Activated naive CD8-positive, alpha-beta T cell treated with anti-CD3 and anti-CD28 coated beads, Interleukin-2, amount 50 U/mL, for 24 hours (primary cell): ENCODE data around the gene SCYL1.
A peak's percentile ranks its signal among the peaks of the same experiment; 100 is the strongest.

Experiments used
- ATAC-seq: fragments of 150-1000 bp; cut with Tn5 transposase; one replicate; pipeline ENCODE4 v1.10.0; 2021
- DNase-seq: peaks from one replicate; pipeline ENCODE4 v3.0.0; 2021
- H3K27ac Mint-ChIP-seq: one replicate; pipeline ENCODE4 v1.8.0; 2021; ENCODE audit warnings: mild to moderate bottlenecking, mixed read lengths
- H3K27me3 Mint-ChIP-seq: one replicate; pipeline ENCODE4 v1.8.0; 2021; ENCODE audit warnings: mixed read lengths
- H3K36me3 Mint-ChIP-seq: one replicate; pipeline ENCODE4 v1.8.0; 2021; ENCODE audit warnings: low read depth, mixed read lengths
- H3K4me1 Mint-ChIP-seq: one replicate; pipeline ENCODE4 v1.8.0; 2021; ENCODE audit warnings: mixed read lengths
- H3K4me3 Mint-ChIP-seq: one replicate; pipeline ENCODE4 v1.8.0; 2021; ENCODE audit warnings: mild to moderate bottlenecking, moderate library complexity, mixed read lengths
- H3K9me3 Mint-ChIP-seq: one replicate; pipeline ENCODE4 v1.8.0; 2021; ENCODE audit warnings: mixed read lengths

Gene SCYL1

DNA sequence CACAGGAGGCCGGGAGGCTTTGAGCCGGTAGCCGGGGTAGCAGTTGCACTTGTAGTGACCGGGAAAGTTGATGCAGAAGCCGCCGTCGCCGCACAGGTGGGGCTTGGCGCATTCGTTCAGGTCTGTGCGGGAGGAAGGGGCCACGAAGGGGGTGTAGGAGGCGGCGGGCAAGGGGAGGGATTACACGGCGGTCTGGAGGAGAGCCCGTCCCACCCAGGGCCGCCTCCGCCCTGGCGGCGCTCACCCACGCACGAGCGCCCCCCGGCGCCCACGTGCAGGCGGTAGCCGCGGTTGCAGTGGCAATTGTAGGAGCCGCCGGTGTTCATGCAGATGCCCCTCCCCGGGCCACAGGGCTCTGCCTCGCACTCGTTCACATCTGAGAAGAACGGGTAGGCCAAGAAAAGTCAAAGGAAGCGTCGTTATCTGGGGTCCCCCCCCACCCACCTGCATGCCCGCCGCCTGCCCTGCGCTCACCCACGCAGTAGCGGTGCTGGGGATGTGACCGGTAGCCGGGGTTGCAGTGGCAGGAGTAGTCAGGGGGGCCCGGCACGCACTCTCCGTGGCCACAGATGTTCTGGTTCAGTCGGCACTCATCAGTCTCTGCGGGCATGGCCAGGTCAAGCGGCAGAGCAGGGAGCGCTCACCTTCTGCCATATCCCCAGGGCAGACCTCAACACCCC, 22.7 kb downstream of the SCYL1 start:
- peaks cover 6% of the 10 kb centered on the region for H3K36me3 Mint-ChIP-seq
- H3K4me1 Mint-ChIP-seq, result peaks cover 49% of the 10 kb centered on the region
- no peak overlapping the region for H3K27ac Mint-ChIP-seq
- ATAC-seq (no peak), DNase-seq (no peak)
- H3K27me3 Mint-ChIP-seq, result no peaks in the 10 kb centered on the region
- no peaks in the 10 kb centered on the region for H3K9me3 Mint-ChIP-seq
- H3K4me3 Mint-ChIP-seq, result no peak overlapping the region

DNA sequence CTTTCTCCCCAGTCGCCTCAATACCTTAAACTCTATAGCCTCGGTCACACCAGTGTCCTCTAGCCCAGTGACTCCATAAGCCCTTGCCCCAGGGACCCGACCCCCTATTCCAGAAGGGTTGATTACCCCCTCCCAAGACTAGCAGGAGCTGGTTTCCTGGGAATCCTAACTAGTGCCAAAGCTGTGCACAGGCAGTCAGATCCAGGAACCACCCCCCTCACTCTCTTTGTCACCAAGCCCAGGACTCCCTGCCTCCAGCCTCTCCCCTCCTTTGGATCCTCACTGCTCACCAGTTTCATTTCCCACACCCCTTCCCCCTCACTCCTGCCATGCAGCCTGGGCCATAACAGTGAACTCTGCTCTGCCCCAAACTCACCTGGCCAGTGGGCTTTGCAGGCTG, 23.5 kb downstream of the SCYL1 start:
- ATAC-seq, result no peak
- Mint-ChIP-seq H3K9me3 (no peaks in the 10 kb centered on the region), H3K27me3 (no peaks in the 10 kb centered on the region), H3K4me1 (peaks cover 56% of the 10 kb centered on the region), H3K4me3 (no peak overlapping the region), H3K27ac (peak overlapping the region; percentile 15), H3K36me3 (peaks cover 4% of the 10 kb centered on the region)
- no peak for DNase-seq

GRCh38 chr11:65549096-65549495, 24.2 kb downstream of the SCYL1 start:
- Mint-ChIP-seq H3K9me3 (no peaks in the 10 kb centered on the region), H3K27me3 (no peaks in the 10 kb centered on the region), H3K27ac (no peak overlapping the region), H3K4me3 (no peak overlapping the region), H3K4me1 (peaks cover 57% of the 10 kb centered on the region), H3K36me3 (peaks cover 4% of the 10 kb centered on the region)
- ATAC-seq, result no peak
- no peak for DNase-seq

DNA sequence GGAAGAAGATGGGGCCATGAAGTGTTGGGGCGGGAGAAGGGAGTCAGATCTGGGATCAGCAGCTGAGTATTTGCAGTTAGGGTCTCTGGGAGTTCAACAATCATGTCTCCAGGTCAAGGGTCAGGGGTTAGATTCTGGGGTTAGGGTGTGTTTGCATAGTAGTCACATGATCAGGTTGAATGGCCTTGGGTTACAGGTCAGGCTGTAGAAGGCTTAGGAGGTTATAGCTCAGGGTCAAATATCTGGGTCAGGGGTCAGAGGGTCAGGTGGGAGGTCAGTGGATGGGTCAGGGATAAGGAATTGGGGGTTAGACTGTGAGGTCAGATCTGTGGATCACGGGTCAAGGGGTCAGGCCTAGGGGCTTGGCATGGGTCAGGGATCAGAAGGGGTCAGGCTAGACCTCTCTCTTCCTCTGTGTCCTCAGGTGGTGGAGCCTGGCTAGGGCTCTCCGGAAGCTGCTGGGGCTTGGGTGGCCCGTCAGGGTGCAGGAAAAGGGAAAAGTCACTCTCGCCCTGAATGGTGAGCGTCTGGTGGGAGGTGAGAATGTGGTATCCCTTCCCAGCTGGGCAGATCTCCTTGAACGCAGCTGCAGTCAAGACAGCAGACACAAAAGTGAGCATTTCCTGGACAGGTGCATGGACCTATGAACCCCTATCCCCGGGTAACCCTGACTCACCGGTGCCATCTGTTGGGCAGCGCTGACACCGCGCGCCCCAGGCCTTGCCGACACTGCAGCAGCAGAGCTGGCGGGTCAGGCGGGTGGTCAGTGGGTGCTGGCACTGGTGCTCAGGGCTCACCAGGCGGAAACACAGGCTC, 26.9 kb downstream of the SCYL1 start:
- ATAC-seq (peak; percentile 48), DNase-seq (peak; percentile 73)
- peaks cover 4% of the 10 kb centered on the region for H3K36me3 Mint-ChIP-seq
- no peaks in the 10 kb centered on the region for H3K9me3 Mint-ChIP-seq
- H3K27ac Mint-ChIP-seq, result peak overlapping the region; percentile 13
- H3K4me1 Mint-ChIP-seq, result peaks cover 66% of the 10 kb centered on the region
- no peaks in the 10 kb centered on the region for H3K27me3 Mint-ChIP-seq
- H3K4me3 Mint-ChIP-seq, result no peak overlapping the region

GRCh38 chr11:65552388-65552951, 27.6 kb downstream of the SCYL1 start:
- Mint-ChIP-seq H3K4me3 (no peak overlapping the region), H3K27ac (peak overlapping the region; percentile 33), H3K9me3 (no peaks in the 10 kb centered on the region), H3K36me3 (peaks cover 4% of the 10 kb centered on the region), H3K27me3 (no peaks in the 10 kb centered on the region), H3K4me1 (peaks cover 66% of the 10 kb centered on the region)
- ATAC-seq (peak; percentile 1), DNase-seq (no peak)

GRCh38 chr11:65553301-65554001, 28.6 kb downstream of the SCYL1 start:
- H3K27ac Mint-ChIP-seq, result no peak overlapping the region
- ATAC-seq, result peak; percentile 25
- H3K27me3 Mint-ChIP-seq, result no peaks in the 10 kb centered on the region
- peaks cover 60% of the 10 kb centered on the region for H3K4me1 Mint-ChIP-seq
- no peak overlapping the region for H3K4me3 Mint-ChIP-seq
- DNase-seq, result peak; percentile 68
- H3K9me3 Mint-ChIP-seq, result no peaks in the 10 kb centered on the region
- H3K36me3 Mint-ChIP-seq, result peaks cover 4% of the 10 kb centered on the region

DNA sequence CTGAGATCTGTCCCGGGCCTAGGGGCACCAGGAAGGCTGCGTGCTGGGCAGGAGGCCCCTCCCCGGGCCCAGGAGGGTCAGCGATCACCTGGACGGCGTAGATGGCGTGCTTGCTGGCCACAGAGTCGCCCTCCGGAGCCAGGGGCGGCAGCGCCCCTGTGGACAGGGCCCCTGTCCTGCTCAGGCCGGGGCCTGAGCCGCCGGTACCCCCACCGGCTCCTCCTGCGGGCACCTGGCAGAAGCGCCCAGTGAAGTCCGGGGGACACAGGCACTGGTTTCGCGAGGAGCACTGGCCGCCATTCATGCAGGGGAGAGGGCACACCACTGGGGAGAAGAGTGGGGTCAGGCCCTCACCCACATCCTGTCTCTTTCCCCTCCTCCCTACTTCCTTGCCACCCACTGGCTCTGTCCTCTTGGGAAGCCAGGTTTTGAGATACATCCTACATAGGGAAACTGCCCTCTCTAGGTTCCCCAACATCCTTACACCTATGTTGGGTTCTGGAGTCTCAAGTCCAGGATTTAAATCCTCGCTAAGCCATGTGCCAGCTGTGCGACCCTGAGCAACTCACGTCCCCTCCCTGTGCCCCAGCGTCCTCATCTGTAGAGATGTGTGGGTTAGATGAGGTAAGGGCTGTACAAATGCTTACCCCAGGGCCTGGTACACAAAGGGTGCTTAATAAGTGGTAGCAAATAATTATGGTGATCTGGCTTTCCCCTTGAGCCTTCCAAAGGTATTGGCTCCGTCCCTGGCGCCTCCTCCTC, 29.4 kb downstream of the SCYL1 start:
- no peak for ATAC-seq
- no peaks in the 10 kb centered on the region for H3K9me3 Mint-ChIP-seq
- H3K27me3 Mint-ChIP-seq, result no peaks in the 10 kb centered on the region
- peak overlapping the region; percentile 59 for H3K27ac Mint-ChIP-seq
- no peak for DNase-seq
- H3K4me3 Mint-ChIP-seq, result peak overlapping the region; percentile 53
- H3K4me1 Mint-ChIP-seq, result peaks cover 59% of the 10 kb centered on the region
- H3K36me3 Mint-ChIP-seq, result peaks cover 4% of the 10 kb centered on the region

DNA sequence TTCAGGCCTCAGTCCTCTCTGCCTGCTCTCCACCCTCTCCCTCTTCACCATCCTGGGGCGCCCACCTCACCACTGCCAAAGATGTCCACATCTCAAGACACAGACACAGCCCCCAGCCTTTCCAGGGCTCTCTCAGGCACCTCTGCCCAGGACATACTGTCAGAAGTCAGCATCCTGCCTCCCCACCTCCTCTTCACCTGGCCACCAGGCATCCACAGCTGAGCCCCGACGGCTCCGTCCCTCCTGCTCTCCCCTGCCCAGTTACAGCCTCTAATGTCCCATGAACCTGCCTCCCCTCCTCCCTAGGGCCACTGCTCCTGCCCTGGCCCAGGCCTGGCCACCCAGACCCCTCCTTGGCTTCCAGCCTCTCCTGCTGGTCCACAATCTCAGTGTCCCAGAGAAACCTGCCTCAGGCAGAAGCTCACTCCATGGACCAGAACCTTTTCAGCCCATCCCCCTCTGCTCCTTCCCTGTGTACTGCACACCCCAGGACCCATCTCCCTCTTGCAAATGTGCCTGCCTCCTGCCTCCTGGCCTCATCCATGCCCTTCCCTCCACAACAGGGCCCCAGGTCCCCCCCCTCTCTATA, 30.1 kb downstream of the SCYL1 start:
- Mint-ChIP-seq H3K27ac (peak overlapping the region; percentile 59), H3K27me3 (no peaks in the 10 kb centered on the region), H3K4me1 (peaks cover 65% of the 10 kb centered on the region), H3K9me3 (no peaks in the 10 kb centered on the region), H3K4me3 (peak overlapping the region; percentile 9), H3K36me3 (peaks cover under 1% of the 10 kb centered on the region)
- DNase-seq (no peak), ATAC-seq (no peak)

GRCh38 chr11:65555693-65556231, 30.9 kb downstream of the SCYL1 start:
- H3K9me3 Mint-ChIP-seq, result no peaks in the 10 kb centered on the region
- DNase-seq, result no peak
- ATAC-seq, result peak; percentile 9
- H3K27ac Mint-ChIP-seq, result peak overlapping the region; percentile 59
- H3K36me3 Mint-ChIP-seq, result no peaks in the 10 kb centered on the region
- no peaks in the 10 kb centered on the region for H3K27me3 Mint-ChIP-seq
- H3K4me1 Mint-ChIP-seq, result peaks cover 73% of the 10 kb centered on the region
- peak overlapping the region; percentile 78 for H3K4me3 Mint-ChIP-seq

GRCh38 chr11:65556470-65557279, 31.8 kb downstream of the SCYL1 start:
- DNase-seq, result no peak
- Mint-ChIP-seq H3K9me3 (no peaks in the 10 kb centered on the region), H3K36me3 (no peaks in the 10 kb centered on the region), H3K4me1 (peaks cover 70% of the 10 kb centered on the region), H3K27ac (peak overlapping the region; percentile 86), H3K4me3 (peak overlapping the region; percentile 78), H3K27me3 (no peaks in the 10 kb centered on the region)
- ATAC-seq, result no peak

DNA sequence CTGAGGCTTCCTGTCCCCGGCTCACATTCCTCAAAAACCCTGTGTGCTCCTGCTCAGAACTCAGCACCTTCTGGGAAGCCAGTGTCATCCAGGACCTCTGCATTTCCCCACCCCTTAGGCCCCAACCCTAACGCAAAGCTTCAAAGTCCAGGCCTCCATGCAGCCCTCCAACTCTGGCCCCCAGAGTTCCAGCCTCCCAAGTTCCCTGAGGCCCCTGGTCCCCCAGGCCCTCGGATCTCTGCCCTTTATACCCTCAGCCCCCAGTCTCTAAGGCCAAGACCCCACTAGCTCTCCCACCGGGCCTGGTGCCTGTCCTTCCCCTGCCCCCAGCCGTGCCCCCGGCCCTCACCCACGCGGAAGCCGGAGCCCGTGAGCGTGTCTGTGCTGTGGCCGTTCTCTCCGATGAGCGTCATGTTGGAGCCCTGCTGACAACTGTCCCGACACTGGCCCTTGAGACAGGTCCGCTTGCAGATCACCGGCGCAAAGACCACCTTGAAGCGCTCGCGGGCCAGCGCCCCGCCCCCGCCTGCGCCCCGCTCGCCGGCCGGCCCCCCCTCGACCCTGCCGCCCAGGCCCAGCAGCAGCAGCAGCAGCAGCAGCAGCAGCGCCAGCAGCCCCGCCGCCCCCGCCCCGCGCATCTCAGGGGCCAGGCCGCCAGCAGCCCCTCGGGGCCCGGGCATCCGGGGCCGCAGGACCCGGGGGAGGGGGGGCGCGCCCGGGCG, 32.6 kb downstream of the SCYL1 start:
- Mint-ChIP-seq H3K4me3 (peak overlapping the region; percentile 78), H3K4me1 (peaks cover 66% of the 10 kb centered on the region), H3K36me3 (no peaks in the 10 kb centered on the region), H3K27ac (peak overlapping the region; percentile 86), H3K27me3 (no peaks in the 10 kb centered on the region), H3K9me3 (no peaks in the 10 kb centered on the region)
- no peak for ATAC-seq
- no peak for DNase-seq
